Fibroblast of skin of abdomen (primary cell): ENCODE results near the gene FSTL4.

Experiments
- DNase-seq: peaks from one replicate; pipeline ENCODE4 v3.0.0-alpha.2; 2013

FSTL4 gene

DNA sequence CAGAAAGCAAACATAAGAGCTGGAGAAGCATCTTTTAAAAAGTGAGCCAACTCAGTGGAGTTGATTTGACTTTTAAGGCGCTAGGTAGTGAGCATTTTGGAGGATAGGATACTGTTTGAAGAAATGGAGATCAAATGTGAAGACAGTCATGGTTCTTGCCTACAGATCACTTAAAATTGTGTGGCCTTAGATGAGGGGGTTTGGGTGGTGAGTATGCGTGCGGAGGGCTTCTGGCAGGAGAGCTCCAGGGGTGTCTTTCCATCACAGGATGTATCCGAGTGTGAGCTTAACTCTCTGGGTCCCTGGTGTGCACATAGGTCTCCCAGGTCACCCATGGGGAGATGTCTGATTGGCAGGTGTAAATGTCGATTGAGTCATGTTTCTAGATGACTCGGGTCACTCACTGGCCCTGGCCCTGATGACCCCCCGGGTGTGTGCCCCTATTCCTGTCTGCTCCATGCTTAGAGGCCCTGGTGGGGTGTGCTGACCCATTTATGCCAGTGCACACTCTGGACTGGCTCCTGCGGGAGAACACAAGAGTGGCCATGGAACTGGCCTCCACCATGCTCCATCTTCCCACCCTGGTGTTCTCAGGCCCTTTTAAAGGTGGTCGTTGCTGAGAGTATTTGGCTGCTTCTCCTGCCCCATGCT is 274.4 kb downstream of the FSTL4 start:
- DNase-seq, result no peak

- DNase-seq, result no peak
Observed at GRCh38 chr5:133336969-133337410, 275.4 kb downstream of the FSTL4 start.

GRCh38 chr5:133336121-133336968 is 276.0 kb downstream of the FSTL4 start:
- DNase-seq, result no peak

GRCh38 chr5:133334796-133335639 is 277.3 kb downstream of the FSTL4 start:
- no peak for DNase-seq

- DNase-seq, result no peak
Observed at GRCh38 chr5:133333326-133334150, 278.8 kb downstream of the FSTL4 start.

GRCh38 chr5:133332439-133333024 is 279.8 kb downstream of the FSTL4 start:
- DNase-seq, result no peak

GRCh38 chr5:133331941-133332340 is 280.4 kb downstream of the FSTL4 start:
- DNase-seq, result no peak

GRCh38 chr5:133330956-133331355 is 281.4 kb downstream of the FSTL4 start:
- DNase-seq, result no peak

GRCh38 chr5:133328800-133329199 is 283.5 kb downstream of the FSTL4 start:
- no peak for DNase-seq

DNA sequence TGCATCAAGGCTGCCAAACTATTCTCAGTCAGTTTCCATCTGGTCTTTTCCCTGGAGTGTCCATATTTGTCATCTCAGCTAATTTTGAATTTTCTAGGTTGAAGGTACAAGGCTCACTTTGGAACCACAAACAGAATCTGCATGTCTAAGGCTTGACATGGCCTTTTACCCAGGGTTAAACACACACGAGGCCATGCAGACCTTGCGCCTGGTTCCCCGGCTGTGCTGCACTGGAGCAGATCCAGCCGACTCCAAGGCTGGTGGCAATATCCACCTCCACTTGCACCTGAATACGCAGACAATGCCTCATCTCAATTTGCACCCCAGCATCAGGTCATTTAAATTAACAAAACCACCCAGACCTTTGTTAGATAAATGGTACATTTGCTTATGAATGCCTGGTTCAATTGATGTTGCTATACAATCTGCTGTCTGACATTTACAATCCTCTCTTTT is 284.4 kb downstream of the FSTL4 start:
- DNase-seq, result no peak

GRCh38 chr5:133326361-133326760 is 286.0 kb downstream of the FSTL4 start:
- DNase-seq, result no peak

GRCh38 chr5:133325864-133326263 is 286.5 kb downstream of the FSTL4 start:
- no peak for DNase-seq

- no peak for DNase-seq
Observed at GRCh38 chr5:133324926-133325325, 287.4 kb downstream of the FSTL4 start.

DNA sequence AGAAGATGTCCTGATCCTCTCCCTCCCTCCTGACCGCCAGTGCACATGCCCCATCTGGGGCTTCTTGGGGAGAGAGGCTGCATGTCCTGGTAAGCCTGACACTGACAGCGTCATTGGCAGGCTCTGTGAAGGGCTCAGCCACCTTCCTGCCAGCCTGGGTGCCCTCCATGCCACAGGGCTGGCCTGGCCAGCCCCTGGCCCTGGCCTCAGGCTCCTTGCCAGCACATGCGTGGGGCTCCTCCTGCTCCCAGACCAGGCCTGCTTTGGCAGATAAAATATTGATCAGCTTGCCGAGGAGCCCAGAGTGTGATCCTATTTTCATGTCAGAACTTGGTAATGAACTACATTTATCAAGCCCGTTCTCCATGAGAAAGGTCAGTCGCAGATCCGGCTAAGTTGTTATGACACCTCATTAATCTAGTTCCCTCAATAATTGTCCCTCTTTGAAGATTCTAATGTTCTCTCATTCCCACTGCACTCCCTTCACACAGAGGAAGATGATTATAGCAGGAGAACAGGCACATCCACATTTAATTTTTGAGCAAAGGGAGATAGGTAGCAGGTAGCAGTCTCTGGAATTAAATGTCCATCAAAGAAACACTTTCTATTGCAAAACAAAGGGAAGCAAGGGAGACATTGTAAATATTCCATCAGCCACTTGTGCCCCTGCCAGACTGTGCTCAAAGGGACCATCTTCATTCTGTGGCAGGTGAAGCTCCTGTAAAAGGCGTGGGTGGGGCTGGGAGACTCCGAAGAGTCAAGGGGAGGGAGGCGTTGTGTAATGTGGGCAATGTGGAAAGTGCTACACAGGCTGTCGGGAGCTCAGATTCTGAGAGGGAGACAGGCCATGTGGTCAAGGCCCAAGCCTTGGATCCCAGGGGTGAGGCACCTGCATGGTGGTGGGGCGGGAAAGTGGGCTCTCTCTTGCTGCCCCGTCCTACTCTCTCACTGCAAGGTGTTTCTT is 288.6 kb downstream of the FSTL4 start:
- no peak for DNase-seq

DNA sequence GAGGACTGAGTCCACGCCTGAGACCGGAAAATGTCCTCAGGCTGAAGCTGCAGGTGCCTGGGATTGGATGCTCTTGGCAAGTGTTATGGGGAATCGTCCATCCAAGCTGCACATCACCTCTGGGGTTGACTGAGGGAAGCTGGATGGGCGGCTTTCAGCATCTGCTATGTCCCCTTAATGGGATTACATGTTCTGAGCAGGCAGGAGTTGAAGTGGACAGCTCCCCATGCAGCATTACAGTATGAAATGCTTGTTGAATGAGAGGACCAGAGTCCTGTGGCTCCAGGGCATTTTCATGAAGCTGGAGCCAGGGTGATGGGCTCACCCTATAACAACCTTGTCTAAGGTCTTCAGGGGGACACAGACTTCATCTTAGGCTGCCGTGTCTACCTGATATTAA is 289.6 kb downstream of the FSTL4 start:
- no peak for DNase-seq

GRCh38 chr5:133321833-133322420 is 290.4 kb downstream of the FSTL4 start:
- no peak for DNase-seq

GRCh38 chr5:133321286-133321832 is 291.0 kb downstream of the FSTL4 start:
- DNase-seq, result no peak

- no peak for DNase-seq
Observed at GRCh38 chr5:133319905-133320520, 292.3 kb downstream of the FSTL4 start.

- no peak for DNase-seq
Observed at GRCh38 chr5:133319244-133319643, 293.1 kb downstream of the FSTL4 start.
